HCT116 (cell line): ENCODE data around the gene YOD1. TPM values are rescaled to one million over a fixed set of nuclear protein-coding genes. Genes with fewer than 3 reads are reported as not detected.

Experiments used
- ATAC-seq: fragments of 200-7000 bp; cut with Tn5 transposase; 2 replicates; pipeline ENCODE4 v1.9.1; 2020; ENCODE audit warnings: mild to moderate bottlenecking, moderate library complexity
- BruUV-seq: library from RNA; stranded (reverse); fragments of 400-500 nt; replicated peaks from 2 replicates; lab custom pipeline; 2021; lab: Mats Ljungman, UMichigan
- CTCF ChIA-PET: fragments of 300-600 bp; sonication (Branson Sonifier 250); formaldehyde crosslinking; loops from one replicate; lab custom pipeline; 2021; ENCODE audit warnings: antibody characterized with exemption; lab: Charles Lee
- POLR2A ChIA-PET: fragments of 300-600, 350-600 bp; sonication (Branson Sonifier 250); formaldehyde crosslinking; loops from one replicate; lab custom pipeline; 2021; ENCODE audit warnings: antibody characterized with exemption; lab: Charles Lee
- RAD21 ChIA-PET, 2 experiments: fragments of 300-600 bp; sonication (Branson Sonifier 250); formaldehyde crosslinking; loops; one replicate each; lab custom pipeline; 2023; ENCODE audit warnings: low total read pairs in 2 of 2; ENCODE audit not compliant: uncharacterized antibody in 2 of 2, unreplicated experiment in 2 of 2, low non-redundant PET in 1 of 2; lab: Charles Lee
- DNase-seq: peaks from one replicate; pipeline ENCODE4 v3.0.0-alpha.2; 2010; ENCODE audit warnings: low read depth, low spot score
- H2AFZ ChIP-seq: fragments of 200-600 bp; shearing (Covaris generic), sonication (generic); 2 replicates; pipeline ENCODE4 v1.6.1; 2017; ENCODE audit warnings: low read depth, mixed run types, mixed read lengths, antibody characterized with exemption, low read length; ENCODE audit not compliant: poor library complexity, severe bottlenecking
- H3K27ac ChIP-seq: 2 replicates; pipeline ENCODE4 v1.5.1; 2012; ENCODE audit warnings: low read depth, low read length
- H3K27me3 ChIP-seq: fragments of 200-600 bp; sonication (generic); 2 replicates; pipeline ENCODE4 v1.6.1; 2016; ENCODE audit warnings: mixed run types, low read length, mixed read lengths; ENCODE audit not compliant: insufficient read depth
- H3K36me3 ChIP-seq, 2 experiments: fragments of 200-500 bp in 1 of 2; fragments of 200-600 bp in 1 of 2; sonication (Bioruptor generic) in 1 of 2; sonication (generic) in 1 of 2; 2 replicates each; pipeline versions ENCODE4 v1.5.1 to v1.6.1; 2014 to 2016; ENCODE audit warnings: low read length in 2 of 2, inconsistent platforms in 1 of 2, mixed read lengths in 1 of 2, mixed run types in 1 of 2; ENCODE audit not compliant: insufficient read depth in 2 of 2, control insufficient read depth in 1 of 2
- H3K4me1 ChIP-seq, 2 experiments: fragments of 200-600 bp in 1 of 2; sonication (generic) in 1 of 2; 2 replicates each; pipeline versions ENCODE4 v1.5.1 to v1.6.1; 2012 to 2017; ENCODE audit warnings: low read length in 2 of 2, inconsistent platforms in 1 of 2, mild to moderate bottlenecking in 1 of 2, mixed read lengths in 1 of 2, mixed run types in 1 of 2, moderate library complexity in 1 of 2; ENCODE audit not compliant: insufficient read depth in 2 of 2, control insufficient read depth in 1 of 2
- H3K4me2 ChIP-seq: fragments of 200-600 bp; sonication (generic); 2 replicates; pipeline ENCODE4 v1.6.1; 2017; ENCODE audit warnings: mixed run types, low read length, mixed read lengths
- H3K4me3 ChIP-seq, 2 experiments: fragments of 200-600 bp in 1 of 2; sonication (generic) in 1 of 2; replicated peaks in 1 of 2; 2 replicates each; pipeline ENCODE4 v1.5.1; 2011 to 2016; ENCODE audit warnings: low read length in 2 of 2, control low read depth in 1 of 2, low read depth in 1 of 2, mild to moderate bottlenecking in 1 of 2, mixed read lengths in 1 of 2, mixed run types in 1 of 2
- H3K79me2 ChIP-seq: fragments of 200-600 bp; sonication (generic); 2 replicates; pipeline ENCODE4 v1.6.1; 2017; ENCODE audit warnings: mild to moderate bottlenecking, mixed run types, low read length, moderate library complexity, mixed read lengths; ENCODE audit not compliant: insufficient read depth
- H3K9ac ChIP-seq: fragments of 200-600 bp; sonication (generic); 2 replicates; pipeline ENCODE4 v1.6.1; 2016; ENCODE audit warnings: low read length, mixed read lengths
- H3K9me2 ChIP-seq: fragments of 200-600 bp; sonication (generic), shearing (Covaris generic); 2 replicates; pipeline ENCODE4 v1.6.1; 2017; ENCODE audit warnings: mixed run types, mild to moderate bottlenecking, moderate library complexity; ENCODE audit not compliant: insufficient read depth
- H3K9me3 ChIP-seq, 2 experiments: fragments of 200-500 bp in 1 of 2; fragments of 200-600 bp in 1 of 2; sonication (Bioruptor generic) in 1 of 2; sonication (generic) in 1 of 2; 2 replicates each; pipeline ENCODE4 v1.6.1; 2014 to 2017; ENCODE audit warnings: low read length in 2 of 2, mixed read lengths in 2 of 2, inconsistent platforms in 1 of 2, low read depth in 1 of 2, mild to moderate bottlenecking in 1 of 2, mixed run types in 1 of 2, moderate library complexity in 1 of 2; ENCODE audit not compliant: control insufficient read depth in 1 of 2, insufficient read depth in 1 of 2
- H4K20me1 ChIP-seq: fragments of 200-600 bp; sonication (generic), shearing (Covaris generic); 2 replicates; pipeline ENCODE4 v1.6.1; 2017; ENCODE audit warnings: mixed run types, mild to moderate bottlenecking, moderate library complexity; ENCODE audit not compliant: insufficient read depth
- CBX3 ChIP-seq: IDR thresholded peaks from 2 replicates; pipeline ENCODE4 v1.6.1; 2012; ENCODE audit warnings: low read depth
- CEBPB ChIP-seq: IDR thresholded peaks from 2 replicates; pipeline ENCODE4 v1.6.1; 2012; ENCODE audit warnings: low read depth
- EZH2 ChIP-seq: fragments of 200-600 bp; sonication (generic); IDR thresholded peaks from 2 replicates; pipeline ENCODE4 v1.6.1; 2017; ENCODE audit warnings: antibody characterized with exemption, mixed run types
- EZH2phosphoT487 ChIP-seq: fragments of 200-600 bp; IDR thresholded peaks from 2 replicates; pipeline ENCODE4 v1.6.1; 2018; ENCODE audit warnings: antibody characterized with exemption, borderline replicate concordance
- FOSL1 ChIP-seq: IDR thresholded peaks from 2 replicates; pipeline ENCODE4 v1.6.1; 2012; ENCODE audit warnings: low read depth
- JUND ChIP-seq: IDR thresholded peaks from 2 replicates; pipeline ENCODE4 v1.6.1; 2012
- POLR2A ChIP-seq: IDR thresholded peaks from 2 replicates; pipeline ENCODE4 v1.7.0; 2011; ENCODE audit warnings: borderline replicate concordance; ENCODE audit not compliant: insufficient read depth, insufficient read length; ENCODE audit errors: extremely low read depth
- POLR2AphosphoS5 ChIP-seq: IDR thresholded peaks from 2 replicates; pipeline ENCODE4 v1.6.1; 2011; ENCODE audit warnings: mild to moderate bottlenecking, low read depth, low read length, moderate library complexity
- RAD21 ChIP-seq: IDR thresholded peaks from 2 replicates; pipeline ENCODE4 v1.6.1; 2012; ENCODE audit warnings: low read depth, mild to moderate bottlenecking
- ZBTB33 ChIP-seq: IDR thresholded peaks from 2 replicates; pipeline ENCODE4 v1.6.1; 2011; ENCODE audit warnings: mild to moderate bottlenecking, low read length, moderate library complexity; ENCODE audit not compliant: insufficient replicate concordance; ENCODE audit errors: extremely low read depth
- ZNF274 ChIP-seq: fragments of 200-500 bp; sonication (Bioruptor generic); IDR thresholded peaks from 2 replicates; pipeline ENCODE4 v1.6.1; 2014; ENCODE audit warnings: mild to moderate bottlenecking, low read depth, low read length, inconsistent platforms
- intact Hi-C: fragments of 100-400 bp; cut with micrococcal nuclease; formaldehyde crosslinking; loops from 2 replicates; pipeline ENCODE4 v1.10.0; 2022
- total RNA-seq: library from RNA; stranded (reverse); gene quantifications from one replicate; pipeline ENCODE4 v1.2.1, GENCODE V29; 2021; ENCODE audit not compliant: unreplicated experiment

YOD1 gene
- total RNA-seq, 1 experiment from 2014 or later, result 13.6 TPM

GRCh38 chr1:207015791-207016190 is 35.2 kb downstream of the YOD1 start:
- ChIA-PET CTCF (no interaction called here), RAD21 (no interaction called here), POLR2A (no interaction called here)
- Histone ChIP-seq H3K9me2 (no peaks in the 10 kb centered on the region), H3K9me3 (no peaks in the 10 kb centered on the region), H3K79me2 (no peaks in the 10 kb centered on the region), H3K4me2 (no peak overlapping the region), H3K9ac (no peak overlapping the region), H4K20me1 (no peaks in the 10 kb centered on the region), H3K36me3 (no peaks in the 10 kb centered on the region), H3K4me1 (peaks cover 13 to 61% of the 10 kb centered on the region in 2 experiments), H2AFZ (no peak overlapping the region), H3K27me3 (no peaks in the 10 kb centered on the region), H3K27ac (no peak overlapping the region), H3K4me3 (no peak overlapping the region)
- DNase-seq, result no peak
- TF ChIP-seq CEBPB, result no peak
- no peak for TF ChIP-seq CBX3
- TF ChIP-seq EZH2phosphoT487, result no peak
- no peak for TF ChIP-seq POLR2AphosphoS5
- no peak for TF ChIP-seq EZH2
- no peak for TF ChIP-seq JUND
- TF ChIP-seq ZNF274, result no peak
- no peak for TF ChIP-seq POLR2A
- no peak for TF ChIP-seq RAD21
- no peak for TF ChIP-seq ZBTB33
- no peak for TF ChIP-seq FOSL1
- intact Hi-C loops, result no loop called here
- ATAC-seq, result no peak
- BruUV-seq, result no TSS peak
